ENCODE measurements around the gene HCN4.

DNA sequence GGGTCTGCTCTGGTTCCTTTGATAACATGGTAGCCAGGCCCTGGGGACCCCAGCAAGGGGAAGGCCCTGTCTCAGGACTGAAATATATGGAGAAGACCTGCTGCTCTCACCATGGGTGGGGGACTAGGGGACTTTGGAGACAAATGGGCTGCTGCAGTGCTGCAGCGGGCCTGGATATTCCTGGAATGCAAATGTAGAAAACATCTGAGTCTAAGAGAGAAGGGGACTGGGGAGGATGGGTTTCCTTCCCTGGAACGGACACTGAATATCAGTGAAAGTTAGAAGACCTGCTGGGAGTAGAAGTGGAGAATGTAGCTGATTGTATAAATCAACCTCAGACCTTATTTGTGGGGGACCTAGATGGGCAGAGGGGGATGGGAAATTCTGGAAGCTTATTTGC lies 3.1 kb upstream of the HCN4 start:
- no peak for TF ChIP-seq CTCF (IDR thresholded peaks at IDR 0.05)
- no peak for TF ChIP-seq POLR2A (IDR thresholded peaks at IDR 0.05)
- TF ChIP-seq EP300 (IDR thresholded peaks at IDR 0.05): no peak
